IMR-90 (cell line): Measurements from ENCODE around the gene PPFIBP2. TPM values are rescaled to one million over a fixed set of nuclear protein-coding genes. Genes with fewer than 3 reads are reported as not detected.
A peak's percentile ranks its signal among the peaks of the same experiment; 100 is the strongest.

Experiments used
- ATAC-seq: fragments of 200-7000 bp; cut with Tn5 transposase; 2 replicates; pipeline ENCODE4 v1.9.1; 2020; ENCODE audit warnings: low read depth, mild to moderate bottlenecking, moderate library complexity
- BruUV-seq: library from RNA; stranded (reverse); fragments of 400-500 nt; replicated peaks from 2 replicates; lab custom pipeline; 2021; lab: Mats Ljungman, UMichigan
- CTCF ChIA-PET: fragments of 300-600 bp; formaldehyde crosslinking; extraction: SDS; loops from one replicate; lab custom pipeline; 2021; ENCODE audit warnings: antibody characterized with exemption; lab: Yijun Ruan, JAX
- POLR2A ChIA-PET: fragments of 300-600 bp; sonication (Branson Sonifier 250); formaldehyde crosslinking; loops from one replicate; lab custom pipeline; 2022; ENCODE audit warnings: antibody characterized with exemption; ENCODE audit not compliant: unreplicated experiment; lab: Charles Lee
- DNase-seq: peaks from one replicate; pipeline ENCODE4 v3.0.0; 2013
- H2AFZ ChIP-seq: replicated peaks from 2 replicates; pipeline ENCODE3; 2013; ENCODE audit warnings: low read length, mild to moderate bottlenecking; ENCODE audit not compliant: poor library complexity
- H2AK5ac ChIP-seq: 2 replicates; pipeline ENCODE4 v1.6.1; 2013; ENCODE audit warnings: low read depth, low read length, inconsistent platforms
- H2AK9ac ChIP-seq: replicated peaks from 2 replicates; pipeline ENCODE3; 2013; ENCODE audit warnings: mild to moderate bottlenecking, low read depth, low read length, moderate library complexity; ENCODE audit not compliant: poor library complexity
- H2BK120ac ChIP-seq: 2 replicates; pipeline ENCODE4 v1.6.1; 2013; ENCODE audit warnings: low read depth, low read length, inconsistent platforms
- H2BK15ac ChIP-seq: 3 replicates; pipeline ENCODE4 v1.6.1; 2013; ENCODE audit warnings: low read depth, low read length, inconsistent platforms
- H2BK20ac ChIP-seq: 2 replicates; pipeline ENCODE4 v1.6.1; 2013; ENCODE audit warnings: low read depth, mild to moderate bottlenecking, inconsistent platforms, low read length, moderate library complexity
- H2BK5ac ChIP-seq: 2 replicates; pipeline ENCODE4 v1.6.1; 2013; ENCODE audit warnings: mild to moderate bottlenecking, low read depth, low read length, inconsistent platforms; ENCODE audit not compliant: poor library complexity, severe bottlenecking
- H3K14ac ChIP-seq: replicated peaks from 2 replicates; pipeline ENCODE4 v1.6.1; 2013; ENCODE audit warnings: low read depth, low read length, inconsistent platforms
- H3K18ac ChIP-seq: 2 replicates; pipeline ENCODE4 v1.6.1; 2013; ENCODE audit warnings: low read depth, low read length, control low read depth
- H3K23ac ChIP-seq: 2 replicates; pipeline ENCODE4 v1.6.1; 2013; ENCODE audit warnings: low read depth, low read length, inconsistent platforms
- H3K27ac ChIP-seq: 2 replicates; pipeline ENCODE4 v1.5.1; 2013; ENCODE audit warnings: mild to moderate bottlenecking, control low read depth, low read length; ENCODE audit not compliant: insufficient read depth
- H3K27me3 ChIP-seq: 2 replicates; pipeline ENCODE4 v1.6.1; 2013; ENCODE audit warnings: low read length; ENCODE audit not compliant: control insufficient read depth, insufficient read depth
- H3K36me3 ChIP-seq: 2 replicates; pipeline ENCODE4 v1.6.1; 2013; ENCODE audit warnings: low read length, mixed read lengths; ENCODE audit not compliant: control insufficient read depth, insufficient read depth
- H3K4ac ChIP-seq: 2 replicates; pipeline ENCODE4 v1.6.1; 2013; ENCODE audit warnings: low read depth, low read length, inconsistent platforms
- H3K4me1 ChIP-seq: 2 replicates; pipeline ENCODE4 v1.6.1; 2013; ENCODE audit warnings: low read length, mixed read lengths; ENCODE audit not compliant: control insufficient read depth, insufficient read depth
- H3K4me2 ChIP-seq: 2 replicates; pipeline ENCODE4 v1.6.1; 2013; ENCODE audit warnings: low read depth, mild to moderate bottlenecking, control low read depth, low read length, moderate library complexity
- H3K4me3 ChIP-seq: 2 replicates; pipeline ENCODE4 v1.5.1; 2013; ENCODE audit warnings: low read depth, mild to moderate bottlenecking, control low read depth, low read length, moderate library complexity; ENCODE audit not compliant: insufficient read depth
- H3K56ac ChIP-seq: 2 replicates; pipeline ENCODE4 v1.6.1; 2013; ENCODE audit warnings: low read length, inconsistent platforms; ENCODE audit not compliant: insufficient read depth; ENCODE audit errors: extremely low read depth
- H3K79me1 ChIP-seq, 2 experiments: 2 replicates each; pipeline ENCODE4 v1.6.1; 2013; ENCODE audit warnings: low read length in 2 of 2, inconsistent platforms in 1 of 2, low read depth in 1 of 2
- H3K9ac ChIP-seq: 2 replicates; pipeline ENCODE4 v1.6.1; 2013; ENCODE audit warnings: low read depth, low read length, control low read depth
- H3K9me1 ChIP-seq: 2 replicates; pipeline ENCODE4 v1.6.1; 2013; ENCODE audit warnings: low read length, inconsistent platforms; ENCODE audit not compliant: insufficient read depth
- H3K9me3 ChIP-seq: 2 replicates; pipeline ENCODE4 v1.6.1; 2013; ENCODE audit warnings: low read length; ENCODE audit not compliant: control insufficient read depth, insufficient read depth
- H4K20me1 ChIP-seq: 2 replicates; pipeline ENCODE4 v1.6.1; 2013; ENCODE audit warnings: low read length, inconsistent platforms; ENCODE audit not compliant: insufficient read depth
- H4K5ac ChIP-seq: 2 replicates; pipeline ENCODE4 v1.6.1; 2013; ENCODE audit warnings: mild to moderate bottlenecking, low read depth, low read length, control low read depth
- H4K8ac ChIP-seq, 2 experiments: 2 replicates each; pipeline ENCODE4 v1.6.1; 2013; ENCODE audit warnings: low read depth in 2 of 2, low read length in 2 of 2, control low read depth in 1 of 2, inconsistent platforms in 1 of 2
- H4K91ac ChIP-seq: 2 replicates; pipeline ENCODE4 v1.6.1; 2013; ENCODE audit warnings: low read depth, low read length, inconsistent platforms; ENCODE audit not compliant: insufficient read depth
- BHLHE40 ChIP-seq: fragments of 150-350 bp; IDR thresholded peaks from 2 replicates; pipeline ENCODE4 v1.6.1; 2016; ENCODE audit warnings: mild to moderate bottlenecking, low read depth, low read length
- CEBPB ChIP-seq: IDR thresholded peaks from 2 replicates; pipeline ENCODE4 v1.6.1; 2012; ENCODE audit warnings: low read depth, low read length, improper control_type of control experiment
- CHD1 ChIP-seq: IDR thresholded peaks from 2 replicates; pipeline ENCODE4 v1.6.1; 2012; ENCODE audit warnings: low read depth, low read length, improper control_type of control experiment
- CTCF ChIP-seq: conservative IDR thresholded peaks from 2 replicates; pipeline ENCODE4 v1.5.1; 2012; ENCODE audit warnings: mild to moderate bottlenecking, low read depth, low read length, improper control_type of control experiment
- ELK1 ChIP-seq: fragments of 150-350 bp; IDR thresholded peaks from 2 replicates; pipeline ENCODE4 v1.6.1; 2016; ENCODE audit warnings: low read depth, mild to moderate bottlenecking, low read length, moderate library complexity, borderline replicate concordance
- FOS ChIP-seq: fragments of 150-350 bp; IDR thresholded peaks from 2 replicates; pipeline ENCODE4 v1.6.1; 2016; ENCODE audit warnings: low read depth, low read length
- MAFK ChIP-seq: IDR thresholded peaks from 2 replicates; pipeline ENCODE4 v1.6.1; 2012; ENCODE audit warnings: low read depth, low read length, improper control_type of control experiment
- MXI1 ChIP-seq: IDR thresholded peaks from 2 replicates; pipeline ENCODE4 v1.6.1; 2012; ENCODE audit warnings: low read depth, mild to moderate bottlenecking, low read length, moderate library complexity, borderline replicate concordance
- NFE2L2 ChIP-seq: fragments of 150-350 bp; IDR thresholded peaks from 2 replicates; pipeline ENCODE4 v1.6.1; 2016; ENCODE audit warnings: low read depth, mild to moderate bottlenecking, low read length
- POLR2A ChIP-seq: IDR thresholded peaks from 2 replicates; pipeline ENCODE4 v1.6.1; 2012; ENCODE audit warnings: mild to moderate bottlenecking, low read depth, low read length
- RAD21 ChIP-seq: IDR thresholded peaks from 2 replicates; pipeline ENCODE4 v1.6.1; 2012; ENCODE audit warnings: low read length, improper control_type of control experiment
- RCOR1 ChIP-seq: IDR thresholded peaks from 2 replicates; pipeline ENCODE4 v1.6.1; 2012; ENCODE audit warnings: mild to moderate bottlenecking, low read length, improper control_type of control experiment; ENCODE audit not compliant: insufficient replicate concordance
- RFX5 ChIP-seq: IDR thresholded peaks from 2 replicates; pipeline ENCODE4 v1.8.0; 2012; ENCODE audit warnings: low read depth, mild to moderate bottlenecking, low read length, moderate library complexity
- SMC3 ChIP-seq: fragments of 150-350 bp; IDR thresholded peaks from 2 replicates; pipeline ENCODE4 v1.6.1; 2016; ENCODE audit warnings: low read depth, mild to moderate bottlenecking, antibody characterized with exemption, low read length, moderate library complexity
- USF2 ChIP-seq: fragments of 150-350 bp; IDR thresholded peaks from 2 replicates; pipeline ENCODE4 v1.6.1; 2017; ENCODE audit warnings: mild to moderate bottlenecking, antibody characterized with exemption, low read length, low read depth
- dilution Hi-C: fragments of 300-500 bp; cut with HindIII; formaldehyde crosslinking; loops from one replicate; pipeline ENCODE4 v1.14.3; 2018; ENCODE audit warnings: low sequenced_read_pairs; ENCODE audit not compliant: unreplicated experiment
- in situ Hi-C: fragments of 300-500 bp; cut with MboI; formaldehyde crosslinking; loops from 3 replicates; pipeline ENCODE4 v1.14.3; 2019; ENCODE audit warnings: low sequenced_read_pairs, inconsistent platforms, mixed read lengths
- intact Hi-C: fragments of 100-400 bp; cut with micrococcal nuclease; formaldehyde crosslinking; loops from 2 replicates; pipeline ENCODE4 v1.10.0; 2022
- polyA plus RNA-seq, 3 experiments: library from polyadenylated mRNA; depleted of rRNA; stranded (reverse); fragments of >200 nt; gene quantifications; 2 replicates each; pipeline ENCODE4 v1.2.3, GENCODE V29; 2012; ENCODE audit warnings: low replicate concordance in 1 of 3
- total RNA-seq: library from RNA; depleted of rRNA; stranded (reverse); fragments of >200 nt; gene quantifications from 2 replicates; pipeline ENCODE4 v1.2.3, GENCODE V29; 2012

The PPFIBP2 gene
- total and polyA plus RNA-seq, 2 of the 4 experiments (the other 2 are of a cell fraction) = 6.0 to 11.8 TPM

- Histone ChIP-seq H2BK15ac (no peak overlapping the region), H4K20me1 (no peaks in the 10 kb centered on the region), H3K9me1 (no peaks in the 10 kb centered on the region), H3K56ac (no peak overlapping the region), H3K18ac (no peak overlapping the region), H2BK5ac (no peak overlapping the region), H3K36me3 (no peaks in the 10 kb centered on the region), H3K23ac (no peak overlapping the region), H4K5ac (no peak overlapping the region), H2AK9ac (no peak overlapping the region), H3K14ac (no peak overlapping the region), H3K4me2 (no peak overlapping the region), H3K79me1 (no peaks in the 10 kb centered on the region), H3K27ac (no peak overlapping the region), H3K27me3 (no peaks in the 10 kb centered on the region), H3K9ac (no peak overlapping the region), H2AFZ (no peak overlapping the region), H2BK20ac (no peak overlapping the region), H3K4ac (no peak overlapping the region), H2AK5ac (no peak overlapping the region), H3K9me3 (no peaks in the 10 kb centered on the region), H2BK120ac (no peak overlapping the region), H4K91ac (no peak overlapping the region), H4K8ac (no peak overlapping the region), H3K4me3 (no peak overlapping the region), H3K4me1 (peaks cover 3% of the 10 kb centered on the region)
- 0 out of 2 replicates have a peak, but pooled peaks have one; percentile 35 for ATAC-seq
- in situ Hi-C loops = no loop called here
- no TSS peak for BruUV-seq
- intact Hi-C loops = no loop called here
- peak; percentile 31 for DNase-seq
- TF ChIP-seq ELK1 (no peak), NFE2L2 (no peak), RCOR1 (no peak), BHLHE40 (no peak), RAD21 (no peak), FOS (no peak), CTCF (no peak), SMC3 (no peak), USF2 (no peak), MXI1 (no peak), CEBPB (no peak), RFX5 (no peak), CHD1 (no peak), POLR2A (no peak), MAFK (no peak)
- CTCF ChIA-PET = no interaction called here
- dilution Hi-C loops = no loop called here
- POLR2A ChIA-PET = no interaction called here
Measured at GRCh38 chr11:7609521-7609920, 95.7 kb downstream of the PPFIBP2 start.
